ENCODE measurements around the gene DENND1A. TPM values are rescaled to one million over a fixed set of nuclear protein-coding genes. Genes with fewer than 3 reads are reported as not detected.

The DENND1A gene
- total RNA-seq, 1 experiment from 2014 or later = 29.7 TPM

GRCh38 chr9:123825342-123826060 is 104.4 kb downstream of the DENND1A start:
- Histone ChIP-seq H3K9me2 (replicated peaks; ENCODE audit: low read length) (no peaks in the 10 kb centered on the region), H3K27ac (ENCODE audit: low read length) (no peak overlapping the region), H3K9me3 (ENCODE audit: low read length) (0 out of 2 replicates have a peak, but pooled peaks cover 14% of the 10 kb centered on the region), H2AFZ (ENCODE audit: low read length) (no peak overlapping the region), H3K4me3 (ENCODE audit: low read length) (no peak overlapping the region), H3K4me1 (ENCODE audit: insufficient read depth, low read length) (no peaks in the 10 kb centered on the region), H3K9ac (ENCODE audit: low read length) (no peak overlapping the region), H3K27me3 (ENCODE audit: low read length) (no peaks in the 10 kb centered on the region), H3F3A (ENCODE audit: low read length, unreplicated experiment) (no peaks in the 10 kb centered on the region), H4K20me1 (ENCODE audit: low read length) (no peaks in the 10 kb centered on the region), H3K79me2 (ENCODE audit: low read length) (no peaks in the 10 kb centered on the region; the same call in 1 of the 2 replicates), H3K36me3 (ENCODE audit: low read depth, low read length) (peaks cover 18% of the 10 kb centered on the region; the same call in 1 of the 2 replicates), H3K4me2 (ENCODE audit: low read length) (no peak overlapping the region)
- ChIA-PET POLR2A (ENCODE audit: unreplicated experiment) (interaction anchor here (0.5 kb wide), 1 partner anchor 74 kb away, joined by 3 read pairs; no protein-coding TSS in a partner anchor), CTCF (no interaction called here)
- TF ChIP-seq EZH2 (IDR thresholded peaks at IDR 0.05; ENCODE audit: low read length, unreplicated experiment) (no peak), CTCF (conservative IDR thresholded peaks at IDR 0.05; ENCODE audit: low read depth, low read length) (0 out of 2 replicates have a peak, but pooled peaks have one; percentile 9), EZH2phosphoT487 (IDR thresholded peaks at IDR 0.05; ENCODE audit: borderline replicate concordance, low read length) (no peak)
- intact Hi-C loops (cut with micrococcal nuclease) = no loop called here
- no peak for ATAC-seq
- no peak for DNase-seq
- BruUV-seq (replicated peaks) = no TSS peak

- no peaks in the 10 kb centered on the region for H3F3A ChIP-seq (ENCODE audit: low read length, unreplicated experiment)
- H3K79me2 ChIP-seq (ENCODE audit: low read length) = no peaks in the 10 kb centered on the region
- ChIA-PET POLR2A (ENCODE audit: unreplicated experiment) (no interaction called here), CTCF (no interaction called here)
- H3K4me2 ChIP-seq (ENCODE audit: low read length) = no peak overlapping the region
- no TSS peak for BruUV-seq (replicated peaks)
- no peaks in the 10 kb centered on the region for H4K20me1 ChIP-seq (ENCODE audit: low read length)
- 0 out of 2 replicates have a peak, but pooled peaks cover 4% of the 10 kb centered on the region for H3K36me3 ChIP-seq (ENCODE audit: low read depth, low read length)
- H3K9me3 ChIP-seq (ENCODE audit: low read length) = no peaks in the 10 kb centered on the region
- no peak overlapping the region for H3K27ac ChIP-seq (ENCODE audit: low read length)
- intact Hi-C loops (cut with micrococcal nuclease) = no loop called here
- no peaks in the 10 kb centered on the region for H3K4me1 ChIP-seq (ENCODE audit: insufficient read depth, low read length)
- no peak overlapping the region for H3K4me3 ChIP-seq (ENCODE audit: low read length)
- ATAC-seq (no peak), DNase-seq (no peak)
- H3K27me3 ChIP-seq (ENCODE audit: low read length) = no peaks in the 10 kb centered on the region
- H3K9ac ChIP-seq (ENCODE audit: low read length) = no peak overlapping the region
- TF ChIP-seq CTCF (conservative IDR thresholded peaks at IDR 0.05; ENCODE audit: low read depth, low read length) (no peak), EZH2 (IDR thresholded peaks at IDR 0.05; ENCODE audit: low read length, unreplicated experiment) (no peak), EZH2phosphoT487 (IDR thresholded peaks at IDR 0.05; ENCODE audit: borderline replicate concordance, low read length) (no peak)
- no peaks in the 10 kb centered on the region for H3K9me2 ChIP-seq (replicated peaks; ENCODE audit: low read length)
- H2AFZ ChIP-seq (ENCODE audit: low read length) = no peak overlapping the region
Measured at GRCh38 chr9:123823194-123823947, 106.6 kb downstream of the DENND1A start.

Data from PC-3 (cell line).